H1 (cell line): ENCODE results near the gene ZBTB7A. TPM values are rescaled to one million over a fixed set of nuclear protein-coding genes. Genes with fewer than 3 reads are reported as not detected.

Source experiments
- HDAC2 ChIP-seq, 2 experiments: fragments of 300-600 bp in 1 of 2; sonication (generic) in 1 of 2; IDR thresholded peaks; 2 replicates each; pipeline ENCODE4 v1.6.1; 2011 to 2012; ENCODE audit warnings: low read depth in 2 of 2, low read length in 2 of 2, mild to moderate bottlenecking in 2 of 2, moderate library complexity in 2 of 2, borderline replicate concordance in 1 of 2, inconsistent platforms in 1 of 2
- polyA plus RNA-seq, 7 experiments: library from polyadenylated mRNA; depleted of rRNA in 3 of 7; stranded (reverse) in 5 of 7; unstranded in 2 of 7; fragments of >200 nt in 5 of 7; fragments of 200-250 nt in 2 of 7; gene quantifications; 1 replicate in 5 of 7; 2 replicates in 1 of 7; 4 replicates in 1 of 7; pipeline versions ENCODE4 v1.2.1 to v1.2.3, GENCODE V29; 2011 to 2013; ENCODE audit warnings: missing spikeins in 2 of 7, mixed read lengths in 2 of 7
- total RNA-seq: library from RNA; stranded (reverse); fragmentation: NEBNext Ultra II Directional; extraction: Animal tissue kit (Norgen Biotek cat#: 25700); gene quantifications from 2 replicates; pipeline ENCODE4 v1.2.1, GENCODE V29; 2021
- TF ChIP-seq, protein P1 (sequence below): fragments of 300-600 bp; sonication (generic); IDR thresholded peaks from 2 replicates; pipeline ENCODE4 v1.7.1; 2012; ENCODE audit warnings: low read length, moderate library complexity, mild to moderate bottlenecking, inconsistent platforms; ENCODE audit not compliant: insufficient replicate concordance

Gene ZBTB7A
- total and polyA plus RNA-seq, 2 of the 8 experiments (the other 6 are each of a cell fraction or from before 2014, with no cell fraction given) = 5.6 to 17.8 TPM

DNA sequence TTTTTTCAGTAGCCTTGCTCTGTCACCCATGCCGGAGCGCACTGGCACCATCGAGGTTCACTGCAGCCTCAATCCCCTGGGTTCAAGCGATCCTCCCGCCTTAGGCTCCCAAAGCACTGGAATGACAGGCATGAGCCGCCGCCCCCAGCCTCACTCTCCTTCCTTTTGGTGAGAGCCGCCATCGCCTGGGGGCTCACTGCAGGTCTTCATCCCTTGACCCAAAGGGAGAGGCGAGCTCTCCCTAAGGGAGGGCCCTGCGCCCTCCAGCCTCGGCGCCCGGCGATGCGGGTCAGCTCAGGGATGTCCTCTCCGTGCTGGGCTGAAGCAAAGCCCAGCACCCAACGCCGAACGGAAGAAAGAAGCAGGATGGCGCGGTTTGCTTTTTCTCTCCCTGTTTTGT lies 23.2 kb upstream of the ZBTB7A start (continued):
- TF ChIP-seq, protein P1, sequence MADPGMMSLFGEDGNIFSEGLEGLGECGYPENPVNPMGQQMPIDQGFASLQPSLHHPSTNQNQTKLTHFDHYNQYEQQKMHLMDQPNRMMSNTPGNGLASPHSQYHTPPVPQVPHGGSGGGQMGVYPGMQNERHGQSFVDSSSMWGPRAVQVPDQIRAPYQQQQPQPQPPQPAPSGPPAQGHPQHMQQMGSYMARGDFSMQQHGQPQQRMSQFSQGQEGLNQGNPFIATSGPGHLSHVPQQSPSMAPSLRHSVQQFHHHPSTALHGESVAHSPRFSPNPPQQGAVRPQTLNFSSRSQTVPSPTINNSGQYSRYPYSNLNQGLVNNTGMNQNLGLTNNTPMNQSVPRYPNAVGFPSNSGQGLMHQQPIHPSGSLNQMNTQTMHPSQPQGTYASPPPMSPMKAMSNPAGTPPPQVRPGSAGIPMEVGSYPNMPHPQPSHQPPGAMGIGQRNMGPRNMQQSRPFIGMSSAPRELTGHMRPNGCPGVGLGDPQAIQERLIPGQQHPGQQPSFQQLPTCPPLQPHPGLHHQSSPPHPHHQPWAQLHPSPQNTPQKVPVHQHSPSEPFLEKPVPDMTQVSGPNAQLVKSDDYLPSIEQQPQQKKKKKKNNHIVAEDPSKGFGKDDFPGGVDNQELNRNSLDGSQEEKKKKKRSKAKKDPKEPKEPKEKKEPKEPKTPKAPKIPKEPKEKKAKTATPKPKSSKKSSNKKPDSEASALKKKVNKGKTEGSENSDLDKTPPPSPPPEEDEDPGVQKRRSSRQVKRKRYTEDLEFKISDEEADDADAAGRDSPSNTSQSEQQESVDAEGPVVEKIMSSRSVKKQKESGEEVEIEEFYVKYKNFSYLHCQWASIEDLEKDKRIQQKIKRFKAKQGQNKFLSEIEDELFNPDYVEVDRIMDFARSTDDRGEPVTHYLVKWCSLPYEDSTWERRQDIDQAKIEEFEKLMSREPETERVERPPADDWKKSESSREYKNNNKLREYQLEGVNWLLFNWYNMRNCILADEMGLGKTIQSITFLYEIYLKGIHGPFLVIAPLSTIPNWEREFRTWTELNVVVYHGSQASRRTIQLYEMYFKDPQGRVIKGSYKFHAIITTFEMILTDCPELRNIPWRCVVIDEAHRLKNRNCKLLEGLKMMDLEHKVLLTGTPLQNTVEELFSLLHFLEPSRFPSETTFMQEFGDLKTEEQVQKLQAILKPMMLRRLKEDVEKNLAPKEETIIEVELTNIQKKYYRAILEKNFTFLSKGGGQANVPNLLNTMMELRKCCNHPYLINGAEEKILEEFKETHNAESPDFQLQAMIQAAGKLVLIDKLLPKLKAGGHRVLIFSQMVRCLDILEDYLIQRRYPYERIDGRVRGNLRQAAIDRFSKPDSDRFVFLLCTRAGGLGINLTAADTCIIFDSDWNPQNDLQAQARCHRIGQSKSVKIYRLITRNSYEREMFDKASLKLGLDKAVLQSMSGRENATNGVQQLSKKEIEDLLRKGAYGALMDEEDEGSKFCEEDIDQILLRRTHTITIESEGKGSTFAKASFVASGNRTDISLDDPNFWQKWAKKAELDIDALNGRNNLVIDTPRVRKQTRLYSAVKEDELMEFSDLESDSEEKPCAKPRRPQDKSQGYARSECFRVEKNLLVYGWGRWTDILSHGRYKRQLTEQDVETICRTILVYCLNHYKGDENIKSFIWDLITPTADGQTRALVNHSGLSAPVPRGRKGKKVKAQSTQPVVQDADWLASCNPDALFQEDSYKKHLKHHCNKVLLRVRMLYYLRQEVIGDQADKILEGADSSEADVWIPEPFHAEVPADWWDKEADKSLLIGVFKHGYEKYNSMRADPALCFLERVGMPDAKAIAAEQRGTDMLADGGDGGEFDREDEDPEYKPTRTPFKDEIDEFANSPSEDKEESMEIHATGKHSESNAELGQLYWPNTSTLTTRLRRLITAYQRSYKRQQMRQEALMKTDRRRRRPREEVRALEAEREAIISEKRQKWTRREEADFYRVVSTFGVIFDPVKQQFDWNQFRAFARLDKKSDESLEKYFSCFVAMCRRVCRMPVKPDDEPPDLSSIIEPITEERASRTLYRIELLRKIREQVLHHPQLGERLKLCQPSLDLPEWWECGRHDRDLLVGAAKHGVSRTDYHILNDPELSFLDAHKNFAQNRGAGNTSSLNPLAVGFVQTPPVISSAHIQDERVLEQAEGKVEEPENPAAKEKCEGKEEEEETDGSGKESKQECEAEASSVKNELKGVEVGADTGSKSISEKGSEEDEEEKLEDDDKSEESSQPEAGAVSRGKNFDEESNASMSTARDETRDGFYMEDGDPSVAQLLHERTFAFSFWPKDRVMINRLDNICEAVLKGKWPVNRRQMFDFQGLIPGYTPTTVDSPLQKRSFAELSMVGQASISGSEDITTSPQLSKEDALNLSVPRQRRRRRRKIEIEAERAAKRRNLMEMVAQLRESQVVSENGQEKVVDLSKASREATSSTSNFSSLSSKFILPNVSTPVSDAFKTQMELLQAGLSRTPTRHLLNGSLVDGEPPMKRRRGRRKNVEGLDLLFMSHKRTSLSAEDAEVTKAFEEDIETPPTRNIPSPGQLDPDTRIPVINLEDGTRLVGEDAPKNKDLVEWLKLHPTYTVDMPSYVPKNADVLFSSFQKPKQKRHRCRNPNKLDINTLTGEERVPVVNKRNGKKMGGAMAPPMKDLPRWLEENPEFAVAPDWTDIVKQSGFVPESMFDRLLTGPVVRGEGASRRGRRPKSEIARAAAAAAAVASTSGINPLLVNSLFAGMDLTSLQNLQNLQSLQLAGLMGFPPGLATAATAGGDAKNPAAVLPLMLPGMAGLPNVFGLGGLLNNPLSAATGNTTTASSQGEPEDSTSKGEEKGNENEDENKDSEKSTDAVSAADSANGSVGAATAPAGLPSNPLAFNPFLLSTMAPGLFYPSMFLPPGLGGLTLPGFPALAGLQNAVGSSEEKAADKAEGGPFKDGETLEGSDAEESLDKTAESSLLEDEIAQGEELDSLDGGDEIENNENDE = no peak
- TF ChIP-seq HDAC2 (IDR thresholded peaks at IDR 0.05; ENCODE audit: borderline replicate concordance in 1 of 2, low read depth in 2 of 2, low read length in 2 of 2) = no peak
